Panc1 (cell line): ENCODE data around the gene OR52E1. TPM values are rescaled to one million over a fixed set of nuclear protein-coding genes. Genes with fewer than 3 reads are reported as not detected.

Experiments used
- ATAC-seq: fragments of 200-7000 bp; cut with Tn5 transposase; 2 replicates; pipeline ENCODE4 v1.9.1; 2020; ENCODE audit warnings: mild to moderate bottlenecking, moderate library complexity
- BruUV-seq: library from RNA; stranded (reverse); fragments of 400-500 nt; replicated peaks from 2 replicates; lab custom pipeline; 2021; lab: Mats Ljungman, UMichigan
- CTCF ChIA-PET: fragments of 300-600 bp; sonication (Branson Sonifier 250); formaldehyde crosslinking; loops from one replicate; lab custom pipeline; 2022; ENCODE audit warnings: antibody characterized with exemption; lab: Charles Lee
- POLR2A ChIA-PET: fragments of 300-600 bp; sonication (Branson Sonifier 250); formaldehyde crosslinking; loops from one replicate; lab custom pipeline; 2022; ENCODE audit warnings: antibody characterized with exemption; lab: Charles Lee
- DNase-seq: peaks from one replicate; pipeline ENCODE4 v3.0.0-alpha.2; 2010; ENCODE audit warnings: low read depth, low spot score
- H3K27ac ChIP-seq: 2 replicates; pipeline ENCODE4 v1.5.1; 2011; ENCODE audit warnings: mild to moderate bottlenecking, low read length, inconsistent platforms
- H3K27me3 ChIP-seq: fragments of 200-500 bp; sonication (Bioruptor generic); 2 replicates; pipeline ENCODE4 v1.6.0; 2014; ENCODE audit warnings: low read length, inconsistent platforms; ENCODE audit not compliant: control insufficient read depth, insufficient read depth
- H3K36me3 ChIP-seq: fragments of 200-500 bp; sonication (Bioruptor generic); 2 replicates; pipeline ENCODE4 v1.5.1; 2014; ENCODE audit warnings: inconsistent platforms, mild to moderate bottlenecking, low read length, moderate library complexity; ENCODE audit not compliant: control insufficient read depth, insufficient read depth
- H3K4me1 ChIP-seq: 2 replicates; pipeline ENCODE4 v1.5.1; 2011; ENCODE audit warnings: inconsistent platforms, mild to moderate bottlenecking, low read length, moderate library complexity; ENCODE audit not compliant: control insufficient read depth, insufficient read depth
- H3K4me3 ChIP-seq, 2 experiments: 2 replicates each; pipeline ENCODE4 v1.5.1; 2011 to 2012; ENCODE audit warnings: low read depth in 2 of 2, low read length in 2 of 2, mild to moderate bottlenecking in 2 of 2, inconsistent platforms in 1 of 2, moderate library complexity in 1 of 2
- H3K9me3 ChIP-seq: fragments of 200-500 bp; sonication (Bioruptor generic); 2 replicates; pipeline ENCODE4 v1.5.1; 2014; ENCODE audit warnings: low read depth, mild to moderate bottlenecking, inconsistent platforms, low read length, moderate library complexity; ENCODE audit not compliant: control insufficient read depth, insufficient read depth
- POLR2AphosphoS5 ChIP-seq: IDR thresholded peaks from 2 replicates; pipeline ENCODE4 v1.6.1; 2012; ENCODE audit warnings: mild to moderate bottlenecking, low read depth, low read length, moderate library complexity
- SIN3A ChIP-seq: IDR thresholded peaks from 2 replicates; pipeline ENCODE4 v1.6.1; 2012; ENCODE audit warnings: low read depth, mild to moderate bottlenecking, low read length, moderate library complexity, borderline replicate concordance; ENCODE audit not compliant: insufficient read depth
- TCF7L2 ChIP-seq: IDR thresholded peaks from 2 replicates; pipeline ENCODE4 v1.6.1; 2011; ENCODE audit warnings: mild to moderate bottlenecking, low read depth, low read length, inconsistent platforms
- in situ Hi-C: cut with HindIII; loops from 2 replicates; pipeline ENCODE4 v1.10.0; 2016; ENCODE audit warnings: low sequenced_read_pairs, low pct_unique_long_range_greater_than_20kb
- intact Hi-C: fragments of 100-400 bp; cut with micrococcal nuclease; formaldehyde crosslinking; loops from one replicate; pipeline ENCODE4 v1.10.0; 2022; ENCODE audit not compliant: unreplicated experiment
- total RNA-seq: library from RNA; stranded (reverse); gene quantifications from one replicate; pipeline ENCODE4 v1.2.1, GENCODE V29; 2021; ENCODE audit not compliant: unreplicated experiment
- TF ChIP-seq, protein P1 (sequence below): fragments of 450-650 bp; IDR thresholded peaks from 2 replicates; pipeline ENCODE4 v1.5.1; 2017; ENCODE audit warnings: mild to moderate bottlenecking
- TF ChIP-seq, protein P2 (sequence below), 2 experiments: IDR thresholded peaks; 2 replicates each; pipeline ENCODE4 v1.6.1; 2011 to 2012; ENCODE audit warnings: low read depth in 2 of 2, control low read depth in 1 of 2, low read length in 1 of 2, mild to moderate bottlenecking in 1 of 2, moderate library complexity in 1 of 2; ENCODE audit not compliant: insufficient read depth in 1 of 2

The OR52E1 gene
- total RNA-seq, 1 experiment from 2014 or later = not detected

DNA sequence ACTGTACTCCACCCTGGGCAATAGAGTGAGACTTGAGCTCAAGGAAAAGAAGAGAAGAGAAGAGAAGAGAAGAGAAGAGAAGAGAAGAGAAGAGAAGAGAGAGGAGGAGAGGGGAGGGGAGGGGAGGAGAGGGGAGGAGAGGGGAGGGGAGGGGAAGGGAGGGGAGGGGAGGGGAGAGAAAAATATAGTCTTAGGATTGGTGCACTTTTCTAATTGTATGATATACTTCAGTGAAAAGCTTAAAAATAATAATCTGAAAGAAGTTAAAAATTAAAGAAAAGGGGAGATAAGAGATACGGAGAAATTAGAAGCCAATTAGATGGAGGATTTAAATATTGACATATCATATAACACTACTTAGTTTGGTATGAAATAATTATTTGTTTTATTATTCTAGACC lies 49.5 kb downstream of the OR52E1 start:
- H3K4me1 ChIP-seq = no peaks in the 10 kb centered on the region
- TF ChIP-seq, protein P1, sequence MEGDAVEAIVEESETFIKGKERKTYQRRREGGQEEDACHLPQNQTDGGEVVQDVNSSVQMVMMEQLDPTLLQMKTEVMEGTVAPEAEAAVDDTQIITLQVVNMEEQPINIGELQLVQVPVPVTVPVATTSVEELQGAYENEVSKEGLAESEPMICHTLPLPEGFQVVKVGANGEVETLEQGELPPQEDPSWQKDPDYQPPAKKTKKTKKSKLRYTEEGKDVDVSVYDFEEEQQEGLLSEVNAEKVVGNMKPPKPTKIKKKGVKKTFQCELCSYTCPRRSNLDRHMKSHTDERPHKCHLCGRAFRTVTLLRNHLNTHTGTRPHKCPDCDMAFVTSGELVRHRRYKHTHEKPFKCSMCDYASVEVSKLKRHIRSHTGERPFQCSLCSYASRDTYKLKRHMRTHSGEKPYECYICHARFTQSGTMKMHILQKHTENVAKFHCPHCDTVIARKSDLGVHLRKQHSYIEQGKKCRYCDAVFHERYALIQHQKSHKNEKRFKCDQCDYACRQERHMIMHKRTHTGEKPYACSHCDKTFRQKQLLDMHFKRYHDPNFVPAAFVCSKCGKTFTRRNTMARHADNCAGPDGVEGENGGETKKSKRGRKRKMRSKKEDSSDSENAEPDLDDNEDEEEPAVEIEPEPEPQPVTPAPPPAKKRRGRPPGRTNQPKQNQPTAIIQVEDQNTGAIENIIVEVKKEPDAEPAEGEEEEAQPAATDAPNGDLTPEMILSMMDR = no peak
- TF ChIP-seq, protein P2, sequence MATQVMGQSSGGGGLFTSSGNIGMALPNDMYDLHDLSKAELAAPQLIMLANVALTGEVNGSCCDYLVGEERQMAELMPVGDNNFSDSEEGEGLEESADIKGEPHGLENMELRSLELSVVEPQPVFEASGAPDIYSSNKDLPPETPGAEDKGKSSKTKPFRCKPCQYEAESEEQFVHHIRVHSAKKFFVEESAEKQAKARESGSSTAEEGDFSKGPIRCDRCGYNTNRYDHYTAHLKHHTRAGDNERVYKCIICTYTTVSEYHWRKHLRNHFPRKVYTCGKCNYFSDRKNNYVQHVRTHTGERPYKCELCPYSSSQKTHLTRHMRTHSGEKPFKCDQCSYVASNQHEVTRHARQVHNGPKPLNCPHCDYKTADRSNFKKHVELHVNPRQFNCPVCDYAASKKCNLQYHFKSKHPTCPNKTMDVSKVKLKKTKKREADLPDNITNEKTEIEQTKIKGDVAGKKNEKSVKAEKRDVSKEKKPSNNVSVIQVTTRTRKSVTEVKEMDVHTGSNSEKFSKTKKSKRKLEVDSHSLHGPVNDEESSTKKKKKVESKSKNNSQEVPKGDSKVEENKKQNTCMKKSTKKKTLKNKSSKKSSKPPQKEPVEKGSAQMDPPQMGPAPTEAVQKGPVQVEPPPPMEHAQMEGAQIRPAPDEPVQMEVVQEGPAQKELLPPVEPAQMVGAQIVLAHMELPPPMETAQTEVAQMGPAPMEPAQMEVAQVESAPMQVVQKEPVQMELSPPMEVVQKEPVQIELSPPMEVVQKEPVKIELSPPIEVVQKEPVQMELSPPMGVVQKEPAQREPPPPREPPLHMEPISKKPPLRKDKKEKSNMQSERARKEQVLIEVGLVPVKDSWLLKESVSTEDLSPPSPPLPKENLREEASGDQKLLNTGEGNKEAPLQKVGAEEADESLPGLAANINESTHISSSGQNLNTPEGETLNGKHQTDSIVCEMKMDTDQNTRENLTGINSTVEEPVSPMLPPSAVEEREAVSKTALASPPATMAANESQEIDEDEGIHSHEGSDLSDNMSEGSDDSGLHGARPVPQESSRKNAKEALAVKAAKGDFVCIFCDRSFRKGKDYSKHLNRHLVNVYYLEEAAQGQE (IDR thresholded peaks at IDR 0.05; ENCODE audit: insufficient read depth in 1 of 2, low read depth in 2 of 2, low read length in 1 of 2) = no peak
- no peak for TF ChIP-seq TCF7L2
- no peak for TF ChIP-seq POLR2AphosphoS5
- TF ChIP-seq SIN3A = no peak
- no peak overlapping the region for H3K4me3 ChIP-seq
- BruUV-seq = no TSS peak
- ChIA-PET CTCF (no interaction called here), POLR2A (no interaction called here)
- no peaks in the 10 kb centered on the region for H3K27me3 ChIP-seq
- no peak overlapping the region for H3K27ac ChIP-seq
- intact Hi-C loops (no loop called here), in situ Hi-C loops (no loop called here)
- no peaks in the 10 kb centered on the region for H3K9me3 ChIP-seq
- no peaks in the 10 kb centered on the region for H3K36me3 ChIP-seq
- DNase-seq = no peak
- no peak for ATAC-seq

Other genes starting within 250 kb of the OR52E1 start
- gene OR51F2, start 248.3 kb upstream of the OR52E1 start, total RNA-seq = not detected
- gene OR51S1, start 220.4 kb upstream of the OR52E1 start, total RNA-seq = not detected
- gene OR51T1, start 187.7 kb upstream of the OR52E1 start, total RNA-seq = not detected
- gene OR51A7, start 165.8 kb upstream of the OR52E1 start, total RNA-seq = not detected
- gene OR51G2, start 150.2 kb upstream of the OR52E1 start, total RNA-seq = not detected
- gene OR51G1, start 145.2 kb upstream of the OR52E1 start, total RNA-seq = not detected
- not detected for gene OR51A4, start 122.0 kb upstream of the OR52E1 start, total RNA-seq
- not detected for gene OR51A2, start 113.9 kb upstream of the OR52E1 start, total RNA-seq
- gene OR51L1, start 74.7 kb upstream of the OR52E1 start, total RNA-seq = not detected
- not detected for gene OR52J3, start 23.0 kb upstream of the OR52E1 start, total RNA-seq
- not detected for gene OR52E2, start 9.9 kb upstream of the OR52E1 start, total RNA-seq
- gene OR52A5, start 68.8 kb downstream of the OR52E1 start, total RNA-seq = not detected
- gene OR52A1, start 85.2 kb downstream of the OR52E1 start, total RNA-seq = not detected
- gene OR51V1, start 131.1 kb downstream of the OR52E1 start, total RNA-seq = not detected
- 0.72 TPM for gene HBB, start 157.5 kb downstream of the OR52E1 start, total RNA-seq
- gene HBD, start 164.9 kb downstream of the OR52E1 start, total RNA-seq = not detected
- 2.3 TPM for gene HBG1, start 180.3 kb downstream of the OR52E1 start, total RNA-seq
- 6.5 TPM for gene HBG2, start 185.2 kb downstream of the OR52E1 start, total RNA-seq
- 3.2 TPM for gene HBE1, start 200.4 kb downstream of the OR52E1 start, total RNA-seq
- gene OR51B4, start 232.4 kb downstream of the OR52E1 start, total RNA-seq = not detected